Measurements from ENCODE around the gene SERINC3. TPM values are rescaled to one million over a fixed set of nuclear protein-coding genes. Genes with fewer than 3 reads are reported as not detected.

Gene SERINC3
- total RNA-seq, 1 experiment from 2014 or later: 41.3 TPM

GRCh38 chr20:44501448-44501847 lies 20.4 kb downstream of the SERINC3 start:
- ATAC-seq: no peak
- H3K27me3 Mint-ChIP-seq (ENCODE audit: low read depth): no peaks in the 10 kb centered on the region
- DNase-seq (ENCODE audit: low spot score): no peak
- no peak overlapping the region for H3K27ac Mint-ChIP-seq
- H3K4me1 Mint-ChIP-seq: no peaks in the 10 kb centered on the region
- no peaks in the 10 kb centered on the region for H3K9me3 Mint-ChIP-seq
- no peak overlapping the region for H3K4me3 Mint-ChIP-seq
- TF ChIP-seq NFYB (CRISPR knock-in tag; conservative IDR thresholded peaks at IDR 0.05; ENCODE audit: low read depth) (no peak), ATF6 (CRISPR knock-in tag; IDR thresholded peaks at IDR 0.05) (no peak), FOXJ3 (CRISPR knock-in tag; IDR thresholded peaks at IDR 0.05; ENCODE audit: borderline replicate concordance) (no peak), ZNF512 (CRISPR knock-in tag; IDR thresholded peaks at IDR 0.05; ENCODE audit: borderline replicate concordance) (no peak), SMAD4 (CRISPR knock-in tag; IDR thresholded peaks at IDR 0.05) (no peak), SOX15 (CRISPR knock-in tag; IDR thresholded peaks at IDR 0.05) (no peak), HMGA2 (CRISPR knock-in tag; IDR thresholded peaks at IDR 0.05) (no peak), JAZF1 (CRISPR knock-in tag; IDR thresholded peaks at IDR 0.05) (no peak), ETV6 (CRISPR knock-in tag; IDR thresholded peaks at IDR 0.05) (no peak), FOXP4 (CRISPR knock-in tag; IDR thresholded peaks at IDR 0.05) (no peak)
- TF ChIP-seq, protein P1, sequence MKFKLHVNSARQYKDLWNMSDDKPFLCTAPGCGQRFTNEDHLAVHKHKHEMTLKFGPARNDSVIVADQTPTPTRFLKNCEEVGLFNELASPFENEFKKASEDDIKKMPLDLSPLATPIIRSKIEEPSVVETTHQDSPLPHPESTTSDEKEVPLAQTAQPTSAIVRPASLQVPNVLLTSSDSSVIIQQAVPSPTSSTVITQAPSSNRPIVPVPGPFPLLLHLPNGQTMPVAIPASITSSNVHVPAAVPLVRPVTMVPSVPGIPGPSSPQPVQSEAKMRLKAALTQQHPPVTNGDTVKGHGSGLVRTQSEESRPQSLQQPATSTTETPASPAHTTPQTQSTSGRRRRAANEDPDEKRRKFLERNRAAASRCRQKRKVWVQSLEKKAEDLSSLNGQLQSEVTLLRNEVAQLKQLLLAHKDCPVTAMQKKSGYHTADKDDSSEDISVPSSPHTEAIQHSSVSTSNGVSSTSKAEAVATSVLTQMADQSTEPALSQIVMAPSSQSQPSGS (CRISPR knock-in tag; IDR thresholded peaks at IDR 0.05; ENCODE audit: borderline replicate concordance, low read depth): no peak
- TF ChIP-seq, protein P2, sequence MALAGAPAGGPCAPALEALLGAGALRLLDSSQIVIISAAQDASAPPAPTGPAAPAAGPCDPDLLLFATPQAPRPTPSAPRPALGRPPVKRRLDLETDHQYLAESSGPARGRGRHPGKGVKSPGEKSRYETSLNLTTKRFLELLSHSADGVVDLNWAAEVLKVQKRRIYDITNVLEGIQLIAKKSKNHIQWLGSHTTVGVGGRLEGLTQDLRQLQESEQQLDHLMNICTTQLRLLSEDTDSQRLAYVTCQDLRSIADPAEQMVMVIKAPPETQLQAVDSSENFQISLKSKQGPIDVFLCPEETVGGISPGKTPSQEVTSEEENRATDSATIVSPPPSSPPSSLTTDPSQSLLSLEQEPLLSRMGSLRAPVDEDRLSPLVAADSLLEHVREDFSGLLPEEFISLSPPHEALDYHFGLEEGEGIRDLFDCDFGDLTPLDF (CRISPR knock-in tag; IDR thresholded peaks at IDR 0.05): no peak
- H3K36me3 Mint-ChIP-seq: peaks cover 38% of the 10 kb centered on the region
- CTCF ChIA-PET: no interaction called here
- POLR2A ChIA-PET: no interaction called here

DNA sequence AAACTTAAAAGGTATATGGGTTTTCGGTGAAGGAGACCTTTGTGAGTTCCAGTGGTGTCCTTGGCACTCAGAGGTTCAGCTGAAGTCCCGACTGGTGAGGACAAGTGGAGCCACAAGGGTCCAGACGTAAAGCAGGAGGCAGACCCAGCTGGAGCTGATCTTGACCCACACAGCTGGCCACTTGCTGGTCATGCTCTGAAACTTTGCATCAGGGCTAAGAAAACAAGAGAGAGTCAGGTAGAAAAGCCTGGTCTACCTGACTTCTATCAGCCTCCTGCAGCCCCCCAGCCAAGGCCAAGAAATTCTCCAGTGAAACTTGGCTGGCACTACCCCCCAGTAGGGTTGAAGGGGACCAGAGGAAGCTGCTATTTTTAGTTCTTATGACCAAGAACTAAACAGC lies 21.6 kb downstream of the SERINC3 start:
- no peak for ATAC-seq
- CTCF ChIA-PET: no interaction called here
- TF ChIP-seq ZNF138 (CRISPR knock-in tag; conservative IDR thresholded peaks at IDR 0.05) (no peak), PRDM15 (CRISPR knock-in tag; IDR thresholded peaks at IDR 0.05) (no peak), HMGA2 (CRISPR knock-in tag; IDR thresholded peaks at IDR 0.05) (no peak), FOXP1 (CRISPR knock-in tag; IDR thresholded peaks at IDR 0.05; ENCODE audit: borderline replicate concordance) (no peak), ZNF512 (CRISPR knock-in tag; IDR thresholded peaks at IDR 0.05; ENCODE audit: borderline replicate concordance) (no peak), NR3C1 (CRISPR knock-in tag; conservative IDR thresholded peaks at IDR 0.05; ENCODE audit: low read depth) (no peak), ELF4 (CRISPR knock-in tag; IDR thresholded peaks at IDR 0.05; ENCODE audit: low read depth) (no peak), TEAD4 (CRISPR knock-in tag; IDR thresholded peaks at IDR 0.05) (no peak), USF2 (CRISPR knock-in tag; IDR thresholded peaks at IDR 0.05) (no peak), ZNF423 (CRISPR knock-in tag; IDR thresholded peaks at IDR 0.05) (no peak)

More for the DNA sequence above, 21.6 kb downstream of the SERINC3 start:
- H3K27me3 Mint-ChIP-seq (ENCODE audit: low read depth): no peaks in the 10 kb centered on the region
- no peak overlapping the region for H3K4me3 Mint-ChIP-seq
- POLR2A ChIA-PET: no interaction called here
- H3K4me1 Mint-ChIP-seq: no peaks in the 10 kb centered on the region
- no peaks in the 10 kb centered on the region for H3K9me3 Mint-ChIP-seq
- no peak overlapping the region for H3K27ac Mint-ChIP-seq
- no peak for DNase-seq (ENCODE audit: low spot score)
- H3K36me3 Mint-ChIP-seq: peaks cover 46% of the 10 kb centered on the region

Measured in WTC11 (cell line).